GM21529 (cell line): ENCODE results near the gene GALNT8.

Experiments used
- ATAC-seq: cut with Tn5 transposase; IDR thresholded peaks from one replicate; pipeline ENCODE4 v1.9.1; 2021; ENCODE audit not compliant: unreplicated experiment

The GALNT8 gene

DNA sequence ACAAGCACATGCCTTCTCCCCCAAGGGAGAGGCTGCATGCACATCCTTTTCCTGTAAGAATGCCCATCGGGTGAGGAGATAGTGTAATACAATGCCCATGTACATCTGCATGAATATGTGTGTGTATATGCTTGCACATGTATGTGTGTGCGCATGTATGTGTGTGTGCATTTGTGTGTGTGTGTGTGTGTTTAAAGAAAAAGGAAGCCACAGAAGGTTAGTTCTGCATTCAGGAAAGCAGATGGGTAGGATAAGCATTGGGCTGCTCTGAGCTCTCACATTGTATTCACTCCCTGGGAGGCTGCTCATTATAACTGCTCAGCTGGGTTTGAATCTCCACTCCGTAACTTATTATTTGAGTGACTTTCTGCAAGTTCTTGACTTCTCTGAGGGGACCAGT is 74.3 kb downstream of the GALNT8 start:
- no peak for ATAC-seq

- no peak for ATAC-seq
Observed at GRCh38 chr12:4796216-4796615, 76.0 kb downstream of the GALNT8 start.

DNA sequence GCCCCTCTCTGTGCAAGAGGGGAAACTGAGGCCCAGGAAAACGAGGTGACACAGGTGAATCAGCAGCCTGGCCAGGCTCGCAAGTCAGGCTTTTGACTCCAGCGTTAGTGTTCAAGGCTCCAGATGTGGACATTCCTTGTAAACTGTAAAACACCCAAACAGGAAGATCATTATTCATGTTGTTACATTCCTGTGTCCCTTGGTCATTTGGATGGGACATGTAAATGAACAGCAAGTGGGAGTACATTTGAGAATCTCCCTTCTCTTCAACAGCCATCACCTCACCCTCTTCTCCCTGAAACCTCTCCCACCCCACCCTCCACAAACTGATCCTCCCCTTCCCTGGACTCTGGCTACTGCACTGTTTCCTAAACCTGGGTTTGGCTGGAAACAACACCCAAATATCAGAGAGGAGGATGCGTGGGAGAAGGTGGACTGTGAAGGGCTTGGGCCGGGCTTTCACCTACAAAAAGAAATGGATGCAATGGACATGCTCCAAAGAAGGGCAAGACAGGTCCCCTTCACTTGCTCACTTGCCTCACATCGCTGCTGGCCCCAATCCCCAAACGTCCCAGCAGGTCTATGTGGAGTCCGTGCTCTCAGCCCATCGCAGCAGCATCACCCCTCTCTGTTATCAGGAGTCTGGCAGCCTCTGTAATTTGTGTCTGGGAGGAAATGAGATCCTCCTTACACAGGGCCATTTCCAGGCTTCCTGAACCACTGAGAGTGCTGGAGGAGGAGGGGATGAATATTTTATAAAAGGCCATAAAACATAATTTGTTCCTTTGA is 76.7 kb downstream of the GALNT8 start:
- no peak for ATAC-seq

GRCh38 chr12:4800555-4800954 is 80.4 kb downstream of the GALNT8 start:
- no peak for ATAC-seq

GRCh38 chr12:4802841-4803240 is 82.6 kb downstream of the GALNT8 start:
- ATAC-seq, result no peak

DNA sequence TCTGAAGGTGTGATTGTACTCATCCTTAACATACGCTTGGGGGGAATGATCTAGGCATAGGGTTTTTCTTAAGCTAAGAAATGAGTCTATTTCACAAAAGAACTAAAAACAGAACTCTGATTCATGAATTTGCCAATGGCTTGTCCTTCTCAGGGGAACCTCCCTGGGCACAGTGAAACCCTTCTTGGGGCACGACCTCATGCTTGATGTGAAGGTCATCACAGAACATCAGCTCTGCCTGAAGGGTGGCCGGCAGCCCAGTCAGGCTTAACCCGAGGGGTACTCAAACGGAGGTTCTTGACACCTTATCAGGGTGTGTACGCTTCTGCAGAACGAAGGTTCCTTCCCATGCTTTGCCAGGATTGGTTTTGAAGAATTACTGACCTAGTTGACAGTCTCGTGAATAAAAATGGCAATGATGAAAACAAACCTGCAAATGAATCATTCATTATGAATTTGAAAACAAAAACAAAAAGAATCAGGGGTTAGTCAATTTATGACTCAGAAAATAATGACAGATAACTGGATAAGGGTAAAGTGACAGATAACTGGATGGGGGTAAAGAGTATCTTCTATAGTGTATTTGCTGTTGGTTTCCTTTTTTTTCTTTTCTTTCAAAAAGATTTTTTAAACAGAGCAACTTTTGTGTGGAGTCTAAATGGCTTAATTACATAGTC is 86.4 kb downstream of the GALNT8 start:
- ATAC-seq, result no peak

DNA sequence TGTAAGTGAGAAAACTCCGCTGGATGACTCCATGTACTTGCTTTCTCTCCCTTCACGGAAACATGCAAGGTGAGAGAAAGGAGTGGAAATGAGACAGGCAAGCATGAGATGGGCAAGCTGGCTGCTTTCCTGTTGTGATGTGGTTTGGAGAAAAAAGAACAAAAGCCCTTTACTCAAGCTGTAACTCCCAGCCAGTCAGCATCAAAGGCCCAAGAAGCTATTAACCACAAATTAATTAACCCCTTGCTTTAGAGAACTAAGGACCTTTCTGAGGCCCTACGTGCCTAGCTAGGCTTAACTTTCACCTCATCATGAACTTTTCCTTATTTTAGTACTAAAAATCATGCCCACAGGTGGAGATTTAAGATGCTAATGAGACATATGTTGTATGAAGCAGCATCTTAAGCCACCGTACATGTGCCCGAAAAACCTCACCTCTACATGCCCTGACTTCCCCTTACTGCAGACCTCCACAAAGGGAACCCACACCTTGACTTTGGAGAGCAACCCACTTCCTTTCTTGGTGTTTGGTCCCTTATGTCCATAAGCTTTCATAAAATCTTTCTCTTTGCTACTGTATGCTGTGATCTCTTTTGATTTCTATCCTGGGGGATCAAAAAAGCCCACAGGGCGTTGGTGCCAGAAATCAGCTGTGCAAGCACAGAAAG is 87.0 kb downstream of the GALNT8 start:
- no peak for ATAC-seq

- ATAC-seq, result no peak
Observed at GRCh38 chr12:4807813-4808212, 87.6 kb downstream of the GALNT8 start.

DNA sequence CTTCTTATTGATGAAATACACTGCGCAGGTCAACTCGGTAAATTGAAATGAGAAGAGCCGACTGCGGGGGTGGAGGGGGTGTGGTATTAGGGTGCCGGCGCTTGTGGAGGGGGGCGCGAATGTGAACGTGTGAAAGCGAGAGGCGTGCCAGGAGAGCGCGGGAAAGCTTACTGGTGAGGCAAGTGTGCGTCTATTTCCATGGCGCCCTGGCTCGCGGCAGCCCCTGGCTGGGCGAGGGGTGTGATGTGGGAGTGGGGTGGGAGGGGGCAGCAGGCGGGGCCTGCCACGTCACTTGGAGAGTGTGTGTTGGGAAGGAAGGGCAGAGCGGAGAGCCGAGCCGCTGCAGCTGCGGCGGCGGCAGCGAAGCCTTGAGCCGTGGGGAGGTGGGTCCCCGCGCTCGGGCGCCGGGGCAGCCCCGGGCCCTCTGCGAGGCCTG is 88.8 kb downstream of the GALNT8 start:
- ATAC-seq, result no peak

- ATAC-seq, result no peak
Observed at GRCh38 chr12:4809449-4810218, 89.4 kb downstream of the GALNT8 start.

GRCh38 chr12:4810219-4810671 is 90.0 kb downstream of the GALNT8 start:
- no peak for ATAC-seq

DNA sequence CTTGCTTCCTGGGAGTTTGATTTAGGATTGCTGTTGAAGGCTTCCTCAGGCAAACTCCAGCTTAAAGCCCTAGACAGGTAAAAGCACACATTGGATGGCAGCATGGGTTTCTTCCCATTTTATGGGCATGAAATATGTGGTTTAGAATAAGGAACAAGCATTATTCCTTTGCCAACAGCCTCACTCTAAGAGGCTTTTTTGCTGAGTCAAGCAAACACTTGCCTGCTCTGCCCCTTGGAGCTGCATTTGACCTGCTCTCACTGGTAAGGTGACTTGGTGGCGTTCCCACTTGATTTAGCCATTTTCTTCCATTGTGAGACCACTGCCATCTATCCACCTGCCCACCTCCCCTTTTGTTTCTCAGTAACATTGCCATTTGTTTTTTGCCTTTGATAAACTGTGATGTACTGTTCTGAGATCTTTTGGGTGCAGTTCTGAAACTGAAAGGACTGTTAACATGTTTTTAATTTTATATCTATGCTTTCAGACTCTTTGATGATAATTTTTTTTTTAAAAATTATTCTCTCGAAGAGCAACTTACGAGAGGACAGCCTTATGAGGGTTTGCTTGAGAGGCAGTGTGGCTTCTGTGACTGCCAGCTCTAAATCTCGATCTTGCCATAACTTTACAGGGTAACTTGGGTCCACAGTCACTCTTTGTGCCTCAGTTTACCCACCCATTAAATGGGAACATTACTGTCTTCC is 92.6 kb downstream of the GALNT8 start:
- ATAC-seq, result no peak

- ATAC-seq, result no peak
Observed at GRCh38 chr12:4813741-4814140, 93.5 kb downstream of the GALNT8 start.

- ATAC-seq, result no peak
Observed at GRCh38 chr12:4814485-4814884, 94.3 kb downstream of the GALNT8 start.

GRCh38 chr12:4816744-4817525 is 96.7 kb downstream of the GALNT8 start:
- ATAC-seq, result no peak

DNA sequence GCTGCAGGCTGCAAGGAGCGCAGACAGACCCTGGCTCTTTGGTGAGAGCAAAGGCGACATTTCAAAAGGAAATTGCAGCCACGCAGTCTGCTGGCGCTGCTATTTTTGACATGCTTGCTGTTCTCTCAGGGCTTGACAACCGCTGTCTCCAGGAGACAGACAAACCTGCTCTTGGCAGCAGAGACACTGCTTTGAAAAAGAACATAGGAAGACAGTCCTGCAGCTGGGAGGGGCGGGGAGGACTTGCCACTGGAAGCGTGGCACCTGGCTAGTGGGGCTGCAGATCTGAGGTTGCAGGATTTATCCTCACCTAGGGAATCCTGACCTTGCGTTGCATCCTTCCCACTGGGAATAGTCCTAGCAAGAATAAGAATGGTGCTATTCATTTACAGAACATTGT is 97.7 kb downstream of the GALNT8 start:
- no peak for ATAC-seq

DNA sequence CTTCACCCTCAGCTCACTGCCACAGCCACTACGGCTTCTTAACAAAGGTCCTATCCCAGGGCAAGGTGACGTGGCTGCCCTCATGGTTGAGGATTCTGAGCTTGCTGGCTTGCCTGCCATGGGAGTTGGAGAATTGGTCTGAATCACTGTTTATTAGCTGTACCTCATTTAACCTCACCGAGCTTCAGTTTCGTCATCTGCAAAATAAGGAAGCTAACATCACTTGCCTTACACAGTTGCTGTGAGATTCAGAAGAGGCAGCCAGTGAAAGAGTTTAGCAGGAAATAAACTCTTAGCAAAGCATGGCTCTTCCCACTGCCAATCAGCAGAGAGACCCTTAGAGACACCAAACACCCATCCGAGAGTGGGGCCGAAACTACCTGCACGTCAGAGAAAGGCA is 99.5 kb downstream of the GALNT8 start:
- peak; percentile 83 for ATAC-seq

GRCh38 chr12:4820971-4821370 is 100.8 kb downstream of the GALNT8 start:
- no peak for ATAC-seq
